Suppressor macrophage treated with lipopolysaccharide for 4 hours (primary cell): Measurements from ENCODE around the gene SYNE2.
"Not testable (repeated sequence)": the region's sequence is repeated elsewhere in the genome, so short reads cannot be mapped to it uniquely, and the experiment has no call there.

ENCODE experiments used
- DNase-seq: peaks from one replicate; pipeline ENCODE4 v3.0.0-alpha.2; 2020

SYNE2 gene

GRCh38 chr14:64035143-64035542 is 182.3 kb downstream of the SYNE2 start:
- DNase-seq, result no peak

GRCh38 chr14:64037869-64038745 is 185.3 kb downstream of the SYNE2 start:
- not testable (repeated sequence) for DNase-seq

GRCh38 chr14:64038841-64039542 is 186.2 kb downstream of the SYNE2 start:
- DNase-seq, result no peak

GRCh38 chr14:64040044-64040443 is 187.2 kb downstream of the SYNE2 start:
- no peak for DNase-seq

GRCh38 chr14:64043296-64043695 is 190.5 kb downstream of the SYNE2 start:
- DNase-seq, result not testable (repeated sequence)

GRCh38 chr14:64045091-64045490 is 192.3 kb downstream of the SYNE2 start:
- DNase-seq, result no peak

GRCh38 chr14:64049616-64050381 is 197.0 kb downstream of the SYNE2 start:
- DNase-seq, result no peak

- DNase-seq, result no peak
Observed at GRCh38 chr14:64053694-64054669, 201.2 kb downstream of the SYNE2 start.

- no peak for DNase-seq
Observed at GRCh38 chr14:64059454-64060198, 206.8 kb downstream of the SYNE2 start.

GRCh38 chr14:64060199-64060545 is 207.4 kb downstream of the SYNE2 start:
- no peak for DNase-seq

GRCh38 chr14:64060648-64061096 is 207.9 kb downstream of the SYNE2 start:
- no peak for DNase-seq

GRCh38 chr14:64061115-64061514 is 208.3 kb downstream of the SYNE2 start:
- DNase-seq, result no peak

GRCh38 chr14:64061706-64062105 is 208.9 kb downstream of the SYNE2 start:
- no peak for DNase-seq

GRCh38 chr14:64062381-64063115 is 209.7 kb downstream of the SYNE2 start:
- DNase-seq, result no peak

GRCh38 chr14:64064447-64064846 is 211.6 kb downstream of the SYNE2 start:
- no peak for DNase-seq

GRCh38 chr14:64069634-64070359 is 217.0 kb downstream of the SYNE2 start:
- no peak for DNase-seq

- no peak for DNase-seq
Observed at GRCh38 chr14:64074961-64075612, 222.3 kb downstream of the SYNE2 start.

GRCh38 chr14:64075613-64076005 is 222.8 kb downstream of the SYNE2 start:
- DNase-seq, result no peak

GRCh38 chr14:64080452-64080851 is 227.6 kb downstream of the SYNE2 start:
- no peak for DNase-seq
